Left ventricle myocardium inferior (tissue), 1 donor: ENCODE measurements around the gene TBC1D21. TPM values are rescaled to one million over a fixed set of nuclear protein-coding genes. Genes with fewer than 3 reads are reported as not detected.

Experiments
- DNase-seq: peaks from one replicate; pipeline ENCODE4 v3.0.0-alpha.2; 2020
- H3K27ac ChIP-seq: fragments of 200-600 bp; replicated peaks from 2 replicates; pipeline ENCODE4 v1.8.0; 2021
- H3K27me3 ChIP-seq: fragments of 200-600 bp; 2 replicates; pipeline ENCODE4 v1.8.0; 2021; ENCODE audit warnings: low read depth
- H3K36me3 ChIP-seq: fragments of 200-600 bp; 2 replicates; pipeline ENCODE4 v1.8.0; 2021
- H3K4me1 ChIP-seq: fragments of 200-600 bp; 2 replicates; pipeline ENCODE4 v1.8.0; 2021
- H3K4me3 ChIP-seq: fragments of 200-600 bp; 2 replicates; pipeline ENCODE4 v1.8.0; 2021; ENCODE audit warnings: mild to moderate bottlenecking, moderate library complexity
- H3K9me3 ChIP-seq: fragments of 200-600 bp; replicated peaks from 2 replicates; pipeline ENCODE4 v1.8.0; 2021
- intact Hi-C: fragments of 100-400 bp; cut with micrococcal nuclease; formaldehyde crosslinking; loops from one replicate; pipeline ENCODE4 v1.11.0; 2022
- total RNA-seq: library from RNA; stranded (reverse); fragmentation: NEBNext Ultra II Directional; extraction: Animal tissue kit (Norgen Biotek cat#: 25700); gene quantifications from one replicate; pipeline ENCODE4 v1.2.1, GENCODE V29; 2021
- TF ChIP-seq, protein P1 (sequence below): fragments of 200-600 bp; IDR thresholded peaks from 2 replicates; pipeline ENCODE4 v1.8.0; 2021; ENCODE audit warnings: antibody characterized with exemption, mild to moderate bottlenecking, borderline replicate concordance
- donor health status: DM: no; HTN: yes; CAD: no; lungs with severe emphysema.

Gene TBC1D21
- total RNA-seq, 1 donor from 2014 or later = not detected

GRCh38 chr15:73873889-73874511 is 636 bp downstream of the TBC1D21 start:
- Histone ChIP-seq H3K4me1 (peaks cover 25% of the 10 kb centered on the region), H3K27ac (no peak overlapping the region), H3K36me3 (no peaks in the 10 kb centered on the region), H3K27me3 (peaks cover 9% of the 10 kb centered on the region), H3K4me3 (no peak overlapping the region), H3K9me3 (no peaks in the 10 kb centered on the region)
- TF ChIP-seq, protein P1, sequence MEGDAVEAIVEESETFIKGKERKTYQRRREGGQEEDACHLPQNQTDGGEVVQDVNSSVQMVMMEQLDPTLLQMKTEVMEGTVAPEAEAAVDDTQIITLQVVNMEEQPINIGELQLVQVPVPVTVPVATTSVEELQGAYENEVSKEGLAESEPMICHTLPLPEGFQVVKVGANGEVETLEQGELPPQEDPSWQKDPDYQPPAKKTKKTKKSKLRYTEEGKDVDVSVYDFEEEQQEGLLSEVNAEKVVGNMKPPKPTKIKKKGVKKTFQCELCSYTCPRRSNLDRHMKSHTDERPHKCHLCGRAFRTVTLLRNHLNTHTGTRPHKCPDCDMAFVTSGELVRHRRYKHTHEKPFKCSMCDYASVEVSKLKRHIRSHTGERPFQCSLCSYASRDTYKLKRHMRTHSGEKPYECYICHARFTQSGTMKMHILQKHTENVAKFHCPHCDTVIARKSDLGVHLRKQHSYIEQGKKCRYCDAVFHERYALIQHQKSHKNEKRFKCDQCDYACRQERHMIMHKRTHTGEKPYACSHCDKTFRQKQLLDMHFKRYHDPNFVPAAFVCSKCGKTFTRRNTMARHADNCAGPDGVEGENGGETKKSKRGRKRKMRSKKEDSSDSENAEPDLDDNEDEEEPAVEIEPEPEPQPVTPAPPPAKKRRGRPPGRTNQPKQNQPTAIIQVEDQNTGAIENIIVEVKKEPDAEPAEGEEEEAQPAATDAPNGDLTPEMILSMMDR = peak; percentile 70
- no peak for DNase-seq
- intact Hi-C loops = no loop called here

DNA sequence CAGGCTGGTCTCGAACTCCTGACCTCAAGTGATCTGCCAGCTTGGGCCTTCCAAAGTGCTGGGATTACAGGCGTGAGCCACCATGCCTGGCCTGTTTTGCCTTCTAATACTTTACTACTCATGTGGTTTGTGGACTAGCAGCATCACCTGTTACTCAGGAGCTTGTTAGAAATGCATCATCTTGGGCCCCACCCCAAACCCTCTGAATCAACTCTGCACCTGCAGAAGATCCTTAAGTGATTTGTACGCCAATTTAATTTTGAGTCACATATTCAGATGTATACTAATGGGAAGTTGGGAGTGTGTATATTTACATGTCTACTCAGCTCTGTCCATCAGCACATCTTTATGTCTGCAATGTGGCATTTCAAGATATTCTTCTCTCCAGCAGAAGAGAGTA is 6.1 kb downstream of the TBC1D21 start:
- H3K27ac ChIP-seq = no peak overlapping the region
- peaks cover 36% of the 10 kb centered on the region for H3K27me3 ChIP-seq
- no peaks in the 10 kb centered on the region for H3K9me3 ChIP-seq
- H3K4me1 ChIP-seq = no peaks in the 10 kb centered on the region
- H3K36me3 ChIP-seq = no peaks in the 10 kb centered on the region
- DNase-seq = no peak
- H3K4me3 ChIP-seq = no peak overlapping the region
- intact Hi-C loops = no loop called here
- TF ChIP-seq, protein P1 = no peak

GRCh38 chr15:73881579-73882320 is 8.4 kb downstream of the TBC1D21 start:
- peaks cover 30% of the 10 kb centered on the region for H3K27me3 ChIP-seq
- no peak for DNase-seq
- no peak overlapping the region for H3K4me3 ChIP-seq
- H3K4me1 ChIP-seq = no peaks in the 10 kb centered on the region
- TF ChIP-seq, protein P1 = no peak
- no peaks in the 10 kb centered on the region for H3K36me3 ChIP-seq
- H3K27ac ChIP-seq = no peak overlapping the region
- intact Hi-C loops = no loop called here
- H3K9me3 ChIP-seq = no peaks in the 10 kb centered on the region

DNA sequence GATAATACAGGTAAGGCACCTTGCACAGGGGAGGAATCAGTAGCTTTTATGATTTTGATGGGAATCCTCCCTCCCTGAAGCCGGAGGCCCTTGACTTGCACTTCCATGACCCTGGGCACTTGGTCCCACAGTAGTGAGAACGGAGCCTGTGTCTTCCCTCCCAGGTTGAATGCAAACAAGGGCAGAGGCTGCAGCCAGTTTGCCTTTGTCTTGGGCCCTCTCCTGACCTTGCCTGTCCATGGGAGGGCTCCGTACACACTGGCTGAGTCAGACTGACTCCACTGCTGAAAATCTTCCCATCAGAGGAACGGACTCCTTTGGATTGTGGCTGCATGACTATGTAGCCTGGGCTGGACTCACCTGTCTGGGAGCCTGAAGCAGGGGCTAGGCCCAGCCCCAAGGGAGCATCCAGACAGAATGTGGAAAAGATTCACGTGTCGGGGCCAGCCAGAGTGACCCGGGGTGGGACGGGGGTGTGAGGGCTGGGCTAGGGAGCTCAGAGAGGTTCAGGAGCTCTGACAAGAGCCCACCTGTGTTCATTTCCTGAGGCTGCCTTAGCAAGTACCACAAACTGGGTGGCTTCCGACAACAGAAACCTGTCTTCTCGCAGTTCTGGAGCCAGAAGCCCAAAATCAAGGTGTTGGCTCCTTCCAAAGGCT is 9.5 kb downstream of the TBC1D21 start:
- DNase-seq = no peak
- no peaks in the 10 kb centered on the region for H3K9me3 ChIP-seq
- TF ChIP-seq, protein P1 = no peak
- no peak overlapping the region for H3K27ac ChIP-seq
- H3K4me3 ChIP-seq = no peak overlapping the region
- H3K4me1 ChIP-seq = no peaks in the 10 kb centered on the region
- peaks cover 27% of the 10 kb centered on the region for H3K27me3 ChIP-seq
- H3K36me3 ChIP-seq = no peaks in the 10 kb centered on the region
- intact Hi-C loops = no loop called here

GRCh38 chr15:73884159-73884558 is 10.8 kb downstream of the TBC1D21 start:
- no peaks in the 10 kb centered on the region for H3K36me3 ChIP-seq
- no peak for DNase-seq
- H3K4me3 ChIP-seq = no peak overlapping the region
- TF ChIP-seq, protein P1 = no peak
- no peaks in the 10 kb centered on the region for H3K9me3 ChIP-seq
- H3K27me3 ChIP-seq = peaks cover 27% of the 10 kb centered on the region
- no peak overlapping the region for H3K27ac ChIP-seq
- H3K4me1 ChIP-seq = no peaks in the 10 kb centered on the region
- intact Hi-C loops = no loop called here
